Activated CD8-positive, alpha-beta T cell treated with anti-CD3 and anti-CD28 coated beads, Interleukin-2, amount 10 ng/mL, durations not matched to agents 7 days and 5 days (primary cell): ENCODE results near the gene MFGE8. TPM values are rescaled to one million over a fixed set of nuclear protein-coding genes. Genes with fewer than 3 reads are reported as not detected.
A peak's percentile ranks its signal among the peaks of the same experiment; 100 is the strongest.

Experiments
- ATAC-seq: fragments of 150-1000 bp; cut with Tn5 transposase; one replicate; pipeline ENCODE4 v1.10.0; 2021; ENCODE audit warnings: moderate library complexity
- CTCF ChIA-PET: fragments of 350-600 bp; sonication (Branson Sonifier 250); formaldehyde crosslinking; loops from one replicate; lab custom pipeline; 2021; ENCODE audit warnings: antibody characterized with exemption; lab: Charles Lee
- POLR2A ChIA-PET: fragments of 350-600 bp; sonication (Branson Sonifier 250); formaldehyde crosslinking; loops from one replicate; lab custom pipeline; 2021; ENCODE audit warnings: antibody characterized with exemption; lab: Charles Lee
- DNase-seq: peaks from one replicate; pipeline ENCODE4 v3.0.0-alpha.2; 2020
- H3K27ac Mint-ChIP-seq: one replicate; pipeline ENCODE4 v1.8.0; 2021; ENCODE audit warnings: mild to moderate bottlenecking, mixed read lengths
- H3K27me3 Mint-ChIP-seq: one replicate; pipeline ENCODE4 v1.8.0; 2021; ENCODE audit warnings: low read depth, mixed read lengths
- H3K36me3 Mint-ChIP-seq: one replicate; pipeline ENCODE4 v1.8.0; 2021; ENCODE audit warnings: low read depth, mixed read lengths
- H3K4me1 Mint-ChIP-seq: one replicate; pipeline ENCODE4 v1.8.0; 2021; ENCODE audit warnings: low read depth, mixed read lengths
- H3K4me3 Mint-ChIP-seq: one replicate; pipeline ENCODE4 v1.8.0; 2021; ENCODE audit warnings: mild to moderate bottlenecking, mixed read lengths
- H3K9me3 Mint-ChIP-seq: one replicate; pipeline ENCODE4 v1.8.0; 2022; ENCODE audit warnings: mixed read lengths; ENCODE audit not compliant: insufficient read depth
- total RNA-seq, 2 experiments: library from RNA; stranded (reverse); gene quantifications; one replicate each; pipeline ENCODE4 v1.2.3, GENCODE V29; 2021

Gene MFGE8
- total RNA-seq, 2 experiments from 2014 or later = 34.7 to 44.8 TPM

DNA sequence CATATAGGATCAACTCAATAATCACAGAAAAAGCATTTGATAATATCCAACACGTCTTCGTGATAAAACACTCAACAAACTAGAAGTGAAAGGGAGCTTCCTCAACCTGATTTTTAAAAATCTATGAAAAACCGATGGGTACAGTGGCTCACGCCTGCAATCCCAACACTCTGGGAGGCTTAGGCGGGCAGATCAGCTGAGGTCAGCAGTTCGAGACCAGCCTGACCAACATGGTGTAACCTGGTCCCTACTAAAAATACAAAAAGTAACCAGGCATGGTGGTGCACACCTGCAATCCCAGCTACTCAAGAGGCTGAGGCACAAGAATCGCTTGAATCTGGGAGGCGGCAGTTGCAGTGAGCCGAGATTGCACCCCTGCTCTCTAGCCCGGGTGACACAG is 2.2 kb upstream of the MFGE8 start:
- no peaks in the 10 kb centered on the region for H3K9me3 Mint-ChIP-seq
- H3K27me3 Mint-ChIP-seq = peaks cover 6% of the 10 kb centered on the region
- H3K27ac Mint-ChIP-seq = no peak overlapping the region
- DNase-seq (no peak), ATAC-seq (no peak)
- H3K4me1 Mint-ChIP-seq = peaks cover 22% of the 10 kb centered on the region
- H3K36me3 Mint-ChIP-seq = peaks cover 2% of the 10 kb centered on the region
- H3K4me3 Mint-ChIP-seq = no peak overlapping the region
- POLR2A ChIA-PET = interaction anchor here (2.2 kb wide), 1 partner anchor 10 kb away, joined by 7 read pairs; no protein-coding TSS in a partner anchor
- CTCF ChIA-PET = interaction anchor here (0.9 to 4.0 kb wide), 3 partner anchors 11 to 262 kb away, joined by 3 to 33 read pairs (median 5); no protein-coding TSS in a partner anchor

DNA sequence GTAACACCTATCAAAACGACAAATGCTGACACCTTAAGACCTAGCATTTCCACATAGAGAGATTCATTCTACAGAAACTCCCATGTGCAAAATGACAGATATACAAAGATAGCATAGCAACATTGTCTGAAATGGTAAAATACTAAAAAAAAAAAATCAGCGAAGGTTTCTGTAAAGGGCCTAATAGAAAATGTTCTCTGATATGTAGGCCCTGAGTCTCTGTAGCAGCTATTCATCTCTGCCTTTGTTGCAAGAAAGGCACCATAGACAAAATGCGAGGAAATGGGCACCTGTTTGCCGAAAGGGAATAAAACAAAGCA is 631 bp upstream of the MFGE8 start:
- no peak for ATAC-seq
- no peak for DNase-seq
- Mint-ChIP-seq H3K4me1 (peaks cover 18% of the 10 kb centered on the region), H3K27ac (peak overlapping the region; percentile 91), H3K36me3 (peaks cover 8% of the 10 kb centered on the region), H3K4me3 (peak overlapping the region; percentile 89), H3K9me3 (no peaks in the 10 kb centered on the region), H3K27me3 (peaks cover 6% of the 10 kb centered on the region)
- ChIA-PET POLR2A (interaction anchor here (2.2 kb wide), 1 partner anchor 9 kb away, joined by 7 read pairs; no protein-coding TSS in a partner anchor), CTCF (interaction anchor here (4.0 kb wide), 1 partner anchor 9 kb away, joined by 33 read pairs; no protein-coding TSS in a partner anchor)

DNA sequence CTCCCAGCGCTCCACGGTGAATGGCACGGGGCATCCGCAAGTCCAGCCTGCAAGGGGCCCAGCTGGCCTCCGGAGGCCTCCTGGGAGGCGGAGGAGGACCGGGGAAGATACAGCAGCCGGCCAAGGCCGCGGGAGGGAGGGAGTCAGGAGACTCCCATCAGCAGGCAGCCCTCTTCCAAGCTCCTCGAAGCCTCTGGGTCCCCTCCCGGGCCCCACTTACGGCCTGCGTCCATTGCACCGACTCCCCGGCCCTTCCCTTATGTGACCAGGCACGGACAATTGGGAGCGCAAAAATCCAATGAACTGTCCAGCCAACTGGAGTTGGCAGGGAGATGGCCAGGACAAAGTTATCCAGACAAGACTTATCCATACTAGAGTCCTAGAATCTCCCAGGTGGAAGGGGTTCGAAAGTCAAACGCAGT is 668 bp downstream of the MFGE8 start:
- CTCF ChIA-PET = no interaction called here
- Mint-ChIP-seq H3K27ac (no peak overlapping the region), H3K4me1 (peaks cover 19% of the 10 kb centered on the region), H3K36me3 (peaks cover 8% of the 10 kb centered on the region), H3K4me3 (peak overlapping the region; percentile 89), H3K27me3 (peaks cover 4% of the 10 kb centered on the region), H3K9me3 (no peaks in the 10 kb centered on the region)
- DNase-seq (no peak), ATAC-seq (no peak)
- POLR2A ChIA-PET = no interaction called here

DNA sequence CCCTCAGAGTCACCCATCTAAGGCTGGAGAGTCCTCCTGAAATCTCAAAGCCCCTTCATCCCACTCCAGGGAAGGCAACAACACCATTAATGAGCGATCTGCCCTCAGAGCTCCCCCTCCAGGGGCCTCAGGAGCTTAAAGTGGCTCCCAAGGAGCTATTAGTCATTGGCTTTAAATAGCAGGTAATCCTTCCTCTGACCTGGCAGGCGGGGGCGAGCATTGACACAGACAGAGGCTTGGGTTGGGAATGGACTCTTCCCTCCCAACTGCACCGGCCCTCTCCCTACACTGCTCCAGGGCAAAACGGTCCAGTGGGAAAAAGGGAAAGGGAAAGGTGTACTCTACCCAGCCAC is 1.4 kb downstream of the MFGE8 start:
- no peak for DNase-seq
- Mint-ChIP-seq H3K4me1 (peaks cover 19% of the 10 kb centered on the region), H3K36me3 (peaks cover 8% of the 10 kb centered on the region), H3K9me3 (no peaks in the 10 kb centered on the region), H3K27me3 (no peaks in the 10 kb centered on the region), H3K4me3 (peak overlapping the region; percentile 89), H3K27ac (no peak overlapping the region)
- CTCF ChIA-PET = no interaction called here
- ATAC-seq = no peak
- POLR2A ChIA-PET = no interaction called here

DNA sequence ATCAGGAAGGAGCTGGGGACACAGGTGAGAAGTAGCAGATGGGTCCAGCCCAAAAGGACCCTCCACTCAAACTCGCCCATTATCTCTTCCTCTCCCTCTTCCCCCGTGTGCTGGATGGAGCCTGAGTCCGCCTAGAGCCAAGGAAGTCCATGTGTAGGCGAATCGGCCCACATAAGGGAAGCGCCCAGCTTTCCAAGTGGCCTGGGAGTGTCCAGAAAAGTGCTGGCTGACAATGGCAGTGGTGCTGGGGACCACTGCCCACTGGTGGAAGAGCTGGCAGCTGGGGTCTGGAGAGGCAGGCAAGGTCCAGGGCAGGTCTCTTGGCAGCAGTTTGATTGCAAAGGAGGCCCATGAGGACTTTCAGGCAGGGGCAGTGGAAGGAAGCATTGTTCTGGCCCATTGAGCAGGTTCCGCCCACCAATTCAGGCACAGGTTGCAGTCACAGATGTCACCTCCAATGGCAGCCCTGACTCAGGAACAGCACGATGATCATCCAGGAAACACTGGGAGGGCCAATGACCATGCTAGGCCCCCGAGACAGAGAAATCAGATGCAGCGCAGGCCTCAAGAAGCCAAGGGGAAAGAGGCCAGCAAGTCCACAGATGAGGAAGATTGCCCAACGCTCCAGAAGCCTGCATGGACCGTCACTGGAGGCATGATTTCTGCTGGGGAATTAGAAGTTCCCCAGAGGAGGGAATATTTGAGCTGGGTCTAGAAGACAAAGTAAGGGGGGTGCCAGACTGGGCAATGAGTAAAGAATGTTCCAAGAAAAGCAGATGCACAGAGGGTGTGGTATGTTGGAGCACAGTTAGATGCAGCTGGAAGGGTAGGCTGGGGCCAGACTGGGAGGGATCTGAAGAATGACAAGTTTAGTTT is 3.0 kb downstream of the MFGE8 start:
- DNase-seq (no peak), ATAC-seq (no peak)
- Mint-ChIP-seq H3K27ac (no peak overlapping the region), H3K9me3 (no peaks in the 10 kb centered on the region), H3K4me3 (no peak overlapping the region), H3K36me3 (peaks cover 8% of the 10 kb centered on the region), H3K27me3 (no peaks in the 10 kb centered on the region), H3K4me1 (peaks cover 25% of the 10 kb centered on the region)
- ChIA-PET POLR2A (no interaction called here), CTCF (no interaction called here)

DNA sequence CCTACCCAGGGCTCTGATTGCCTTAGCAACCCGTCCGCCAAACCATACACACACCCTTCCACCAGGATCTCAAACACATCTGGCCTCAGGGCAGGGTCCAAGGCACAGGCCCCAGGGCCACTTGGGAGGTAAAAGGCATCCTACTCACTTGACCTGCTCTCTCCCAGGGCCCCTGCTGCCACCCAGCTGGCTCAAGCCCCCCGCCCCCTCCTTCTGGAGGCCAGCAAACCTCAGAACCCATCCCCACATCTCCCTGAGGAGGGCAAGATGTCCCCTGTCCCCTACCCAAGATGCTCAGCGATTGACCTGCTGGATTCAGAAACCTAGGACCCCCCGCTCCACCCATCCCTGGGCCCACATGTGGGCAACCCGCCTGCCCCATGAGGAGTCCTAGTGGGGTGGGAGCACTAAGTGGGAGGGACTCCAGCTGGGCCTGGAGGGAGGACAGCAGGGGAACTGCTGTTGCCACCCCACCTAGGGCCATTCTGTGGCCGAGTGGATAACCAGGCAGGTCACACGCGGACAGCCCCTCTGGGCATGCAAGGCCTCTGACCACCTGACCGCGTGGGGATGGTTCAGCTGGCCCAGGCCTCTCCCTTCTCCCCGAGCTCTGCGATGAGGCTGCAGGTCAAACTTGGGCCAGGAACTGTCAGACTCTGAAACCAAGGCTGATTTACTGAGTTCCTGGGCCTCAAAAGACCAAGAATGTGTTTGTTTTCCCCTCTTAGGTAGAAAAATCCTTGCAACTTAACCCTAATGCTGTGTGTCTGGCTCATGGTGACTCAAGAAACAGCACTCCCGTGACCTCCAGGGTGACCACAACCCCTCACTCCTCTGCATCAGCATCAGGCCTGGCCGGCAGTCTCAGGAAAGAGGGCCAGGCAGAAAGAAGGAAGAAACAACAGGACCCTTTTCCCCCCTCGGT is 4.2 kb downstream of the MFGE8 start:
- ChIA-PET CTCF (interaction anchor here (1.4 kb wide), 1 partner anchor 109 kb away, joined by 3 read pairs; no protein-coding TSS in a partner anchor), POLR2A (interaction anchor here (1.0 kb wide), 1 partner anchor 13 kb away, joined by 3 read pairs; the partner anchor contains the start of gene HAPLN3)
- ATAC-seq (no peak), DNase-seq (no peak)
- no peaks in the 10 kb centered on the region for H3K9me3 Mint-ChIP-seq
- H3K4me3 Mint-ChIP-seq = no peak overlapping the region
- peaks cover 10% of the 10 kb centered on the region for H3K36me3 Mint-ChIP-seq
- peaks cover 38% of the 10 kb centered on the region for H3K4me1 Mint-ChIP-seq
- H3K27ac Mint-ChIP-seq = no peak overlapping the region
- H3K27me3 Mint-ChIP-seq = no peaks in the 10 kb centered on the region

DNA sequence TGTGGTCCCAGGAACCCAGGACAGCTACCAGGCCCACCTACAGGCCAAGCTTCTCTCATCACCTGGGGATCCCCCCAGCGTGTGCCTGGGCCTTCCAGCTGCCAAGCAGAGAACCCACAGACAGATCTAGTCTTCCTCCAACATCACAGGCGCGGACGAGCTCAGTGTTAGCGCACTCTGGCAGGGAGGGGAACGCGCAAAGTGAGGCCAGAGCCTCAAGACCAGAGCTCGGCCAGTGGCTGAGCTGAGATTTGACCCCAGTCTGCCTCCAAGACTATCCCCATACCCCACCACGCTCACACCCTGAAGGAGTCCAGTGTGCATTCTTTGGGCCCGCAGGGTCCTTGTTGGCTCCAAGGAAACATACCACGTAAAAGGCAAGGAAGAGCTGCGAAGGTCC is 5.1 kb downstream of the MFGE8 start:
- ATAC-seq (no peak), DNase-seq (no peak)
- Mint-ChIP-seq H3K27ac (no peak overlapping the region), H3K36me3 (peaks cover 12% of the 10 kb centered on the region), H3K27me3 (no peaks in the 10 kb centered on the region), H3K9me3 (no peaks in the 10 kb centered on the region), H3K4me3 (no peak overlapping the region), H3K4me1 (peaks cover 40% of the 10 kb centered on the region)
- ChIA-PET CTCF (interaction anchor here (1.4 kb wide), 1 partner anchor 110 kb away, joined by 3 read pairs; no protein-coding TSS in a partner anchor), POLR2A (interaction anchor here (1.0 kb wide), 1 partner anchor 13 kb away, joined by 3 read pairs; the partner anchor contains the start of gene HAPLN3)

DNA sequence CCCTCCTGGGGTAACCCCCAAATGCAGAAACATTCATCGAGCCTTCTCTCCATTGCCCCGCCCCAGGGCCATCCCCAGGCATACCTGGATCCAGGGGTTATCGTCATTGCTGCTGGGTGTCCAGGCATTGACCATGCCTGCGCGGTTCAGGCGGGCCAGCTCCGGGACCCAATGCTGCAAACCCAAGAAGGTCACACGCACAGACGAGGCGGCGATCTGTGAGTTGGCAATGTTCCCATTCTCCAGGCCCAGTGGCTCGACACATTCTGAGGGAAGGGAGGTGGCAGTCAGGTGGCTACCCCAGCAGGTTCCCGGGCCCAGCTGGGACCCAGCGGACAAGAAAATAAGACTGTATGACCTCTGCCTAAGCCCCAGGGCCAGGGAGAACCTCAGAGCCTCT is 6.1 kb downstream of the MFGE8 start:
- ChIA-PET CTCF (no interaction called here), POLR2A (no interaction called here)
- DNase-seq (no peak), ATAC-seq (no peak)
- Mint-ChIP-seq H3K4me3 (no peak overlapping the region), H3K4me1 (peaks cover 39% of the 10 kb centered on the region), H3K9me3 (no peaks in the 10 kb centered on the region), H3K27ac (no peak overlapping the region), H3K36me3 (peaks cover 13% of the 10 kb centered on the region), H3K27me3 (no peaks in the 10 kb centered on the region)

DNA sequence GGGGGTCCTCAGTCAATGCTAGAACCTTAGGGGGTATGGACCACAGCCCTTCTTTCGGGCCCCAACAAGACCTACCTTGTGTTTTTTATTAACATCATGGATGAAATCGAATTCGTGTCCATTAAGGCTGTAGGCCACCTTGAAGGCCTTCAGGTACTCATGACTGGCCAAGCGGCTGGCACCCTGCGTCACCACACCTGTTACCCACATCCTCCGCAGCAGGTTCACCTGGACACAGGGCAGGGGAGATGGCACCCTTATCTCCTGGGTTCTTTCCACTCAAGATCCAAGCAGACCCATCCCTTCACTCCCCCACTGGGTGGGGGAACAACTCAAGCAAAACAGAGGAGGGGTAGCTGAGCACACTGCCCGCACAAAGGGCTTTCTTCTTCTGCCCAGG is 6.6 kb downstream of the MFGE8 start:
- Mint-ChIP-seq H3K27ac (no peak overlapping the region), H3K36me3 (peaks cover 15% of the 10 kb centered on the region), H3K9me3 (no peaks in the 10 kb centered on the region), H3K4me1 (peaks cover 34% of the 10 kb centered on the region), H3K27me3 (no peaks in the 10 kb centered on the region), H3K4me3 (no peak overlapping the region)
- POLR2A ChIA-PET = no interaction called here
- CTCF ChIA-PET = interaction anchor here (2.4 kb wide), 1 partner anchor 11 kb away, joined by 34 read pairs; the partner anchor contains the start of gene HAPLN3
- ATAC-seq (no peak), DNase-seq (no peak)

DNA sequence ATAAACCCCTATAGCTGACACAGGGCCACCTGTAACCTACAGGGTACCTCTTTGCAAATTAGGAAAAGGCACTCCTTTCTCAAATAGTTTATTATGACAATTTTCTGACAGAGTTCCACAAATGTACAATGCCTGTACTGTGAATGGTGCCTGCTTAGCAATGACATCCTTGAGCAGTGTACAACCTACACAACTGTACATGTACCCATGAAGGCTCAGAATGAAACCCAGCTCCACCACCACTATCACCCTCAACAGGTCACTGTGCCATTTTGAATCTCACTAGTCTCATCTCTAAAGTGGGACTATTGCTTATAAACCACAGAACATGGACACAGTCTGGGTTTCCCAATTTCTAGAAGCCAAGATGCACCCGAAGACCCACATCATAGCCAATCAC is 7.0 kb downstream of the MFGE8 start:
- DNase-seq (no peak), ATAC-seq (no peak)
- H3K4me3 Mint-ChIP-seq = no peak overlapping the region
- H3K27me3 Mint-ChIP-seq = no peaks in the 10 kb centered on the region
- POLR2A ChIA-PET = no interaction called here
- H3K9me3 Mint-ChIP-seq = no peaks in the 10 kb centered on the region
- H3K36me3 Mint-ChIP-seq = peaks cover 14% of the 10 kb centered on the region
- H3K4me1 Mint-ChIP-seq = peaks cover 33% of the 10 kb centered on the region
- peak overlapping the region; percentile 0 for H3K27ac Mint-ChIP-seq
- CTCF ChIA-PET = interaction anchor here (1.0 to 2.5 kb wide), 6 partner anchors 9 to 116 kb away, joined by 3 to 36 read pairs (median 23); partner anchors contain the start of genes HAPLN3 and MFGE8

DNA sequence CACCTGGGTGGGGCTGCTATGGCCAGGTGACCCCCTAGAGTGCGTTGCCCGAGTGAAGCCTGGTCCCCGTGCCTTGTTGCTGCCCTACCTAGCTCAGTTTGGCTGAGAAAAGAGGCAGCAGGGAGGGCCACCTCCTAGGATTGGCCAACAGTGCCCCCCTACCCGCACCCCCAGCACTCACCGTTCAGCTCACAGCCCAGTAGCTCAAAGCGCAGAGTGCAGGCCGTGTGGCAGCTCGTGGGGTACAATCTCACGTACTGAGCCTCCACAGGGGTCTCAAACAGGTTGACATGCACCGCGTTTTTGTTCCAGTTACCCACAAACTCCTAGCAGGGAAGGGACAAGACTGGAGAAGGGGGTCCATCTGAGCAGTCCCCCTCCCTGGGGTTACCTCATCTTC is 7.6 kb downstream of the MFGE8 start:
- no peak for ATAC-seq
- peaks cover 13% of the 10 kb centered on the region for H3K36me3 Mint-ChIP-seq
- H3K27me3 Mint-ChIP-seq = no peaks in the 10 kb centered on the region

More for the DNA sequence above, 7.6 kb downstream of the MFGE8 start:
- H3K27ac Mint-ChIP-seq = peak overlapping the region; percentile 84
- POLR2A ChIA-PET = interaction anchor here (0.8 to 2.9 kb wide), 3 partner anchors 9 to 270 kb away, joined by 3 to 18 read pairs (median 7); partner anchors contain the start of genes HAPLN3 and MFGE8
- H3K4me1 Mint-ChIP-seq = peaks cover 29% of the 10 kb centered on the region
- H3K4me3 Mint-ChIP-seq = no peak overlapping the region
- CTCF ChIA-PET = interaction anchor here (1.0 to 2.6 kb wide), 30 partner anchors 9 to 281 kb away, joined by 3 to 36 read pairs (median 7); partner anchors contain the start of genes HAPLN3, ISG20 and MFGE8
- no peak for DNase-seq
- no peaks in the 10 kb centered on the region for H3K9me3 Mint-ChIP-seq
